ENCODE results near the gene ZFYVE21. TPM values are rescaled to one million over a fixed set of nuclear protein-coding genes. Genes with fewer than 3 reads are reported as not detected.

ZFYVE21 gene
- total RNA-seq, 2 experiments from 2014 or later, result 18.0 to 22.5 TPM

DNA sequence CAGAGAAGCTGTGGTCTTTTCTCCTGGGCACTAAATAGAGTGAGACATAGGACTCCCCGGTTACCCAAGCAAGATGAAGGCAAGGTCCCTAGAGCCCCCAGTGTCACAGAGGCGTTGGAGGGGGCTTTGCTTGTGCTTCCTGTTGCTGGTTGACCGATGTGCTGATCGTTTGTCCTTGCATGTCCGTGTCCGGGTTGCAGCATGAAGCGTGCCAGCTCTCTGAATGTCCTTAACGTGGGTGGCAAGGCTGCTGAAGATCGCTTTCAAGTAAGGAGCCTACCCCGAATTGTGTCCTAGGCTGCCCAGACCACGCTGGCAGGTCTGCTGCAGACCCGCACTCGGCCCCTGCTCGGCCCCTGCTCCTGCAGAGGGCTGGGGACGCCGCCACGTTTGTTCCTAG is 23.5 kb upstream of the ZFYVE21 start:
- Histone ChIP-seq H3K4me2 (ENCODE audit: low read length) (peak overlapping the region; percentile 81), H3K36me3 (ENCODE audit: insufficient read depth, low read length) (peaks cover 61% of the 10 kb centered on the region)

GRCh38 chr14:103692871-103693270 is 22.7 kb upstream of the ZFYVE21 start:
- peaks cover 94% of the 10 kb centered on the region for H3K4me1 ChIP-seq (ENCODE audit: insufficient read depth, low read length, poor library complexity, severe bottlenecking)
- POLR2A ChIA-PET, result interaction anchor here (1.2 kb wide), 1 partner anchor 21 kb away, joined by 5 read pairs; no protein-coding TSS in a partner anchor
- H3K36me3 ChIP-seq (ENCODE audit: insufficient read depth, low read length), result peaks cover 63% of the 10 kb centered on the region
- no peaks in the 10 kb centered on the region for H3K9me3 ChIP-seq (ENCODE audit: low read length)
- no peak overlapping the region for H2AFZ ChIP-seq (ENCODE audit: low read length)
- no peaks in the 10 kb centered on the region for H4K20me1 ChIP-seq (ENCODE audit: insufficient read depth, low read length)
- H3K79me2 ChIP-seq (ENCODE audit: insufficient read depth, low read depth, low read length), result peaks cover 4% of the 10 kb centered on the region; the same call in 1 of the 2 replicates
- CTCF ChIA-PET (ENCODE audit: unreplicated experiment), result no interaction called here
- peak overlapping the region; percentile 59 for H3K4me3 ChIP-seq (ENCODE audit: low read depth, low read length, poor library complexity, severe bottlenecking)
- peak; percentile 38 for DNase-seq (ENCODE audit: low spot score)
- intact Hi-C loops (cut with micrococcal nuclease; ENCODE audit: unreplicated experiment), result no loop called here
- no peaks in the 10 kb centered on the region for H3K9me2 ChIP-seq (ENCODE audit: insufficient read depth, low read length)
- TF ChIP-seq EZH2phosphoT487 (IDR thresholded peaks at IDR 0.05; ENCODE audit: borderline replicate concordance, low read depth, low read length) (no peak), CTCF (conservative IDR thresholded peaks at IDR 0.05; ENCODE audit: low read length) (no peak)
- peak overlapping the region; percentile 81 for H3K4me2 ChIP-seq (ENCODE audit: low read length)
- peak overlapping the region; percentile 91 for H3K27ac ChIP-seq (ENCODE audit: low read depth, low read length, poor library complexity, severe bottlenecking)
- BruUV-seq (replicated peaks), result no TSS peak

More for the DNA sequence above, 23.5 kb upstream of the ZFYVE21 start:
- H3K79me2 ChIP-seq (ENCODE audit: insufficient read depth, low read depth, low read length), result peaks cover 4% of the 10 kb centered on the region; the same call in 1 of the 2 replicates
- no TSS peak for BruUV-seq (replicated peaks)
- intact Hi-C loops (cut with micrococcal nuclease; ENCODE audit: unreplicated experiment), result no loop called here
- peaks cover 86% of the 10 kb centered on the region for H3K4me1 ChIP-seq (ENCODE audit: insufficient read depth, low read length, poor library complexity, severe bottlenecking)
- no peak overlapping the region for H2AFZ ChIP-seq (ENCODE audit: low read length)
- TF ChIP-seq CTCF (conservative IDR thresholded peaks at IDR 0.05; ENCODE audit: low read length), result no peak
- TF ChIP-seq EZH2phosphoT487 (IDR thresholded peaks at IDR 0.05; ENCODE audit: borderline replicate concordance, low read depth, low read length), result no peak
- no peaks in the 10 kb centered on the region for H3K9me3 ChIP-seq (ENCODE audit: low read length)
- H3K4me3 ChIP-seq (ENCODE audit: low read depth, low read length, poor library complexity, severe bottlenecking), result peak overlapping the region; percentile 59
- ChIA-PET CTCF (ENCODE audit: unreplicated experiment) (no interaction called here), POLR2A (interaction anchor here (0.9 to 1.2 kb wide), 2 partner anchors 12 to 21 kb away, joined by 5 read pairs; no protein-coding TSS in a partner anchor)
- H3K9me2 ChIP-seq (ENCODE audit: insufficient read depth, low read length), result no peaks in the 10 kb centered on the region
- H3K27ac ChIP-seq (ENCODE audit: low read depth, low read length, poor library complexity, severe bottlenecking), result peak overlapping the region; percentile 91
- DNase-seq (ENCODE audit: low spot score), result peak; percentile 73
- no peaks in the 10 kb centered on the region for H4K20me1 ChIP-seq (ENCODE audit: insufficient read depth, low read length)

DNA sequence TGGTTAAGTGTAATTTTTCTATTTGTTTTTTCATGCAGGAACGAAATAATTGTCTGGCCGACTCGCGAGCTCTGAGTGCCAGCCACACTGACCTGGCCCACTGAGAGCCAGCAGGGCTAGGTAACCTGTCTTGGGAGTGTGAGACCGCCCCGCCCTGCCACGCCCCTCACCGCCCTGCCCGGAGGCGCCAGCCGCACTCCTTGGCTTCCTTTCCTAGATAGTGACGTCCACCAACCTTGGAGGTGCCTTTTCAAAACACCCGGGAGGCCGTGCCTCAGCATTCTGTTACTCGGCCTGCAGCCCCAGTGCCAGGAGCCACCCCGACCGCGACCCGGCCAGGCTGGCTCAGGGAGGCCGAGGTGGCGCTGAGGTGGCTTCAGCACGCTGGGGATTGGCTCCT is 22.1 kb upstream of the ZFYVE21 start:
- ChIA-PET CTCF (ENCODE audit: unreplicated experiment) (no interaction called here), POLR2A (no interaction called here)
- DNase-seq (ENCODE audit: low spot score), result no peak

More for the DNA sequence above, 22.1 kb upstream of the ZFYVE21 start:
- no TSS peak for BruUV-seq (replicated peaks)
- Histone ChIP-seq H3K4me2 (ENCODE audit: low read length) (peak overlapping the region; percentile 81), H3K9me3 (ENCODE audit: low read length) (no peaks in the 10 kb centered on the region), H4K20me1 (ENCODE audit: insufficient read depth, low read length) (no peaks in the 10 kb centered on the region), H3K9me2 (ENCODE audit: insufficient read depth, low read length) (no peaks in the 10 kb centered on the region), H3K4me3 (ENCODE audit: low read depth, low read length, poor library complexity, severe bottlenecking) (no peak overlapping the region), H3K27ac (ENCODE audit: low read depth, low read length, poor library complexity, severe bottlenecking) (no peak overlapping the region), H3K36me3 (ENCODE audit: insufficient read depth, low read length) (peaks cover 63% of the 10 kb centered on the region), H3K4me1 (ENCODE audit: insufficient read depth, low read length, poor library complexity, severe bottlenecking) (peaks cover 97% of the 10 kb centered on the region), H2AFZ (ENCODE audit: low read length) (no peak overlapping the region), H3K79me2 (ENCODE audit: insufficient read depth, low read depth, low read length) (peaks cover 4% of the 10 kb centered on the region; the same call in 1 of the 2 replicates)
- TF ChIP-seq CTCF (conservative IDR thresholded peaks at IDR 0.05; ENCODE audit: low read length) (no peak), EZH2phosphoT487 (IDR thresholded peaks at IDR 0.05; ENCODE audit: borderline replicate concordance, low read depth, low read length) (no peak)
- intact Hi-C loops (cut with micrococcal nuclease; ENCODE audit: unreplicated experiment), result no loop called here
